Tibial nerve (tissue), 4 donors: ENCODE measurements around the gene FAM9B. TPM values are rescaled to one million over a fixed set of nuclear protein-coding genes. Genes with fewer than 3 reads are reported as not detected.

Experiments
- DNase-seq, 2 donors: peaks; one replicate each; pipeline ENCODE4 v3.0.0-alpha.2; 2019; ENCODE audit warnings: low spot score in 2 of 2
- H3K27ac ChIP-seq, 4 donors: fragments of 200-600 bp; sonication (generic) in 3 of 4; one replicate each; pipeline ENCODE4 v1.5.1; 2017 to 2019; ENCODE audit warnings: mild to moderate bottlenecking in 1 of 4
- H3K27me3 ChIP-seq, 2 donors: fragments of 200-600 bp; sonication (generic) in 1 of 2; one replicate each; pipeline versions ENCODE4 v1.5.1 to v1.6.0; 2017 to 2019
- H3K36me3 ChIP-seq, 3 donors: fragments of 200-600 bp; sonication (generic); one replicate each; pipeline ENCODE4 v1.5.1; 2018 to 2019
- H3K4me1 ChIP-seq, 4 donors: fragments of 200-600 bp; sonication (generic) in 3 of 4; one replicate each; pipeline ENCODE4 v1.5.1; 2017 to 2019
- H3K4me3 ChIP-seq, 4 donors: fragments of 200-600 bp; sonication (generic) in 3 of 4; one replicate each; pipeline ENCODE4 v1.5.1; 2017 to 2019; ENCODE audit warnings: mild to moderate bottlenecking in 1 of 4, moderate library complexity in 1 of 4
- H3K9me3 ChIP-seq, 4 donors: fragments of 200-600 bp; sonication (generic) in 3 of 4; one replicate each; pipeline ENCODE4 v1.5.1; 2017 to 2019
- EP300 ChIP-seq, 2 donors: sonication (generic); formaldehyde crosslinking; IDR thresholded peaks; one replicate each; pipeline ENCODE4 v1.6.1; 2017; ENCODE audit warnings: antibody characterized with exemption in 2 of 2, mild to moderate bottlenecking in 1 of 2
- POLR2A ChIP-seq, 2 donors: fragments of 450-650 bp; IDR thresholded peaks; one replicate each; pipeline ENCODE4 v1.6.1; 2017; ENCODE audit warnings: antibody characterized with exemption in 2 of 2, mild to moderate bottlenecking in 2 of 2, moderate library complexity in 2 of 2
- WGBS, 2 donors: methylation state at CpG; one replicate each; pipeline ENCODE4 v1.1.5; 2018; 5-methylcytosine and 5-hydroxymethylcytosine counted together
- total RNA-seq, 4 donors: library from RNA; depleted of rRNA; stranded (reverse); fragments of >200 nt; gene quantifications; one replicate each; pipeline ENCODE4 v1.1.0, GENCODE V29; 2016
- TF ChIP-seq, protein P1 (sequence below), 5 experiments: fragments of 200-600 bp in 3 of 5; fragments of 450-650 bp in 2 of 5; sonication (generic) in 3 of 5; IDR thresholded peaks; one replicate each; pipeline ENCODE4 v1.5.1; 2016 to 2019; ENCODE audit warnings: antibody characterized with exemption in 5 of 5, mild to moderate bottlenecking in 3 of 5, moderate library complexity in 2 of 5

FAM9B gene
- total RNA-seq, 4 donors from 2014 or later, result not detected

DNA sequence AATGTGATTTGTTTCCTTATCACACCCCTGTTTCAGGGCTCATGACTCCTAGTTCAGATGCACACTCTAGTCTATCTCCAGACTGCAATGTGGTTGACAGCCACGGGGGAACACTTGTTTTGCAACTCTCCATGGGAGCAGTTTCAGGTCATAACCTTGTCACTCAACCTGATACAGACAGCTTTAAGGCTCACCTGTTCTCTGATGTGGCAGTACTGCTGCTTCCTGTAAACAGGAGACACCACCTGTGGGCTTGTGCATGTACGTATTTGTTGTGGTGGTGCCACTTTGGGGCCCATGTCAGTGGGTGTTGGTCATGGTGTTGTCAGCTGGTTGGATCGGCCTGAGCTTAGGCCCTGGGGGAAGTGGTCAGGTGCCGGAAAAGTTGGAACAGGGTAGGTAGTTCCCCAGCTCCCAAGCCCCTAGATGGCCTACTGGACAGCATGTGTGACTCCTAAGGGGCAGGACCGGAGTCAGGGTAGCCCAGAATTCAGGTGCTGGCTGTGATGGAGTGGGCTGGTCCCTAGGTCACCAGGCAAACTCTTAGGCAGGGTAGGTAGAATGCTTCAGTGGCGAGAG, 46.2 kb downstream of the FAM9B start:
- Histone ChIP-seq H3K27ac (no peak overlapping the region), H3K36me3 (no peaks in the 10 kb centered on the region), H3K4me3 (no peak overlapping the region), H3K9me3 (no peaks in the 10 kb centered on the region), H3K4me1 (peaks cover 0 to 2% (median 0%) of the 10 kb centered on the region in 4 donors), H3K27me3 (no peaks in the 10 kb centered on the region)
- WGBS, 2 donors, result 85 to 100% methylated on average over 3 to 6 of the region's 6 CpGs
- no peak for TF ChIP-seq POLR2A (IDR thresholded peaks at IDR 0.05)
- TF ChIP-seq, protein P1, sequence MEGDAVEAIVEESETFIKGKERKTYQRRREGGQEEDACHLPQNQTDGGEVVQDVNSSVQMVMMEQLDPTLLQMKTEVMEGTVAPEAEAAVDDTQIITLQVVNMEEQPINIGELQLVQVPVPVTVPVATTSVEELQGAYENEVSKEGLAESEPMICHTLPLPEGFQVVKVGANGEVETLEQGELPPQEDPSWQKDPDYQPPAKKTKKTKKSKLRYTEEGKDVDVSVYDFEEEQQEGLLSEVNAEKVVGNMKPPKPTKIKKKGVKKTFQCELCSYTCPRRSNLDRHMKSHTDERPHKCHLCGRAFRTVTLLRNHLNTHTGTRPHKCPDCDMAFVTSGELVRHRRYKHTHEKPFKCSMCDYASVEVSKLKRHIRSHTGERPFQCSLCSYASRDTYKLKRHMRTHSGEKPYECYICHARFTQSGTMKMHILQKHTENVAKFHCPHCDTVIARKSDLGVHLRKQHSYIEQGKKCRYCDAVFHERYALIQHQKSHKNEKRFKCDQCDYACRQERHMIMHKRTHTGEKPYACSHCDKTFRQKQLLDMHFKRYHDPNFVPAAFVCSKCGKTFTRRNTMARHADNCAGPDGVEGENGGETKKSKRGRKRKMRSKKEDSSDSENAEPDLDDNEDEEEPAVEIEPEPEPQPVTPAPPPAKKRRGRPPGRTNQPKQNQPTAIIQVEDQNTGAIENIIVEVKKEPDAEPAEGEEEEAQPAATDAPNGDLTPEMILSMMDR (IDR thresholded peaks at IDR 0.05), result no peak
- no peak for TF ChIP-seq EP300 (IDR thresholded peaks at IDR 0.05)
- no peak for DNase-seq

DNA sequence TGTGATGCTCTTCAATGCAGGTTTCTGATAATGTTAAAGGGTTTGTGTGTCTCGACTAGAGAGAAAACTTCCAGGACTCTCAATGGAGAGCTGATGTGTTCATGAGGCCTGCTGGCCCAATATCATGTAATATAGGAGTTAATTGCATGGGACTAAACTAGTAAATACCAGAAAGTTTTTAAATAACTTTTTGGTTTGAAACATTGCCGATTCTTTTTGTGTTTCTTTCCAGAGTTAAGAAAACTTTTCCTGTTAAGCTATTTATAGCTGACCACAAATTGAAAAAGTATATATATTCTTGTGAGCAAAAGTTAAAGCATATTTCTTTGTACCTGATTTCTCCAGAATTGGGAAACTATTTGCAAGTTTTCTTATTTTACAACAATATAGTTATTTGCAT, 49.7 kb downstream of the FAM9B start:
- no peak for DNase-seq
- H3K27me3 ChIP-seq, result no peaks in the 10 kb centered on the region
- WGBS, 2 donors, result 46 to 54% methylated on average over 2 of the region's 2 CpGs
- H3K36me3 ChIP-seq, result no peaks in the 10 kb centered on the region
- no peak for TF ChIP-seq EP300 (IDR thresholded peaks at IDR 0.05)
- TF ChIP-seq POLR2A (IDR thresholded peaks at IDR 0.05), result no peak
- TF ChIP-seq, protein P1 (IDR thresholded peaks at IDR 0.05), result no peak
- no peak overlapping the region for H3K4me3 ChIP-seq
- no peak overlapping the region for H3K27ac ChIP-seq
- peaks cover 0 to 2% (median 0%) of the 10 kb centered on the region in 4 donors for H3K4me1 ChIP-seq
- H3K9me3 ChIP-seq, result no peaks in the 10 kb centered on the region

DNA sequence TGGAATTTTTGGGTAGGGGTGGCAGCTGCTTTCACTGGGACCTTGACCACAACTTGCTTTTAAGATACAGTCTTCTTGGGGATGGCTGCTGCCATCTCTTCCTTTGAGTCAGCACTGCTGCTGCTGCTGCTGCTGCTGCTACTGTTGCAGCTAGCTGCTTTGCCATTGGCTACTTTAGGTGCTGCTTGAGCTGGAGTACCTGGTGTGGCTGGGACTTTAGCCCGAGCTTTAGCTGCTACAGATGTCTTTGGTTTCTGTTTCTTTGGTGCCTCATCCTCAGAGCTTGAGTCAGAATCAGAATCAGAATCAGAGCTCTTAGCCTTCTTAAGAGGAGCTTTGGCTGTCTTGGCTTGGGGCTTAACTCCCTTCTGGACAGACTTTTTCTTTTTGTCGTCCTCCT, 52.2 kb downstream of the FAM9B start:
- Histone ChIP-seq H3K27ac (no peak overlapping the region), H3K9me3 (no peaks in the 10 kb centered on the region), H3K4me3 (no peak overlapping the region), H3K27me3 (no peaks in the 10 kb centered on the region), H3K36me3 (no peaks in the 10 kb centered on the region), H3K4me1 (no peaks in the 10 kb centered on the region)
- WGBS, 2 donors, result 71 to 88% methylated on average over 2 of the region's 2 CpGs
- TF ChIP-seq, protein P1 (IDR thresholded peaks at IDR 0.05), result no peak
- no peak for TF ChIP-seq EP300 (IDR thresholded peaks at IDR 0.05)
- no peak for TF ChIP-seq POLR2A (IDR thresholded peaks at IDR 0.05)
- DNase-seq, result no peak

DNA sequence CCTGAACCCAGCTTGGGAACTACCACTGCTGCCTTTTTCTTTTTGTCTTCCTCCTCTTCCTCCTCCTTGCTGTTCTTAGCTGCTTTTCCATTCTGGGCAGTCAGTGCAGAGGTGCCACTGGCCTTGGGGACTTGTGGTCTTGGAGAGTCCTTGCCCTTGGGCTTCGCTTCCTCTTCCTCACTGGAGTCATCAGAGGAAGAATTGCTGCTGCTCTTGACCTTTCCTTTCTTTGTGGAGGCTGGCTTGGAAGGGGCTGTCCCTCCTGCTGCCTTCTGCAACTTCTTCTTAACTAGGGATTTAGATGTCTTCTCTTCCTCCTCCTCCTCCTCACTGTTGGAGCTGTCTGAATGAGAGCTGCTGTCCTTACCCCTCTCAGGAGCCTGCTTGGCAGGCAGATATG, 53.2 kb downstream of the FAM9B start:
- Histone ChIP-seq H3K4me1 (no peaks in the 10 kb centered on the region), H3K9me3 (no peaks in the 10 kb centered on the region), H3K4me3 (no peak overlapping the region), H3K27ac (no peak overlapping the region), H3K27me3 (no peaks in the 10 kb centered on the region), H3K36me3 (no peaks in the 10 kb centered on the region)
- TF ChIP-seq, protein P1 (IDR thresholded peaks at IDR 0.05), result no peak
- TF ChIP-seq POLR2A (IDR thresholded peaks at IDR 0.05) (no peak), EP300 (IDR thresholded peaks at IDR 0.05) (no peak)
- 68 to 75% methylated on average over 1 of the region's 1 CpG for WGBS, 2 donors
- DNase-seq, result no peak

Other genes starting within 250 kb of the FAM9B start
- not detected for gene FAM9A, start 232.7 kb downstream of the FAM9B start, total RNA-seq